ENCODE measurements around the gene CCL16.
A peak's percentile ranks its signal among the peaks of the same experiment; 100 is the strongest.

CCL16 gene

DNA sequence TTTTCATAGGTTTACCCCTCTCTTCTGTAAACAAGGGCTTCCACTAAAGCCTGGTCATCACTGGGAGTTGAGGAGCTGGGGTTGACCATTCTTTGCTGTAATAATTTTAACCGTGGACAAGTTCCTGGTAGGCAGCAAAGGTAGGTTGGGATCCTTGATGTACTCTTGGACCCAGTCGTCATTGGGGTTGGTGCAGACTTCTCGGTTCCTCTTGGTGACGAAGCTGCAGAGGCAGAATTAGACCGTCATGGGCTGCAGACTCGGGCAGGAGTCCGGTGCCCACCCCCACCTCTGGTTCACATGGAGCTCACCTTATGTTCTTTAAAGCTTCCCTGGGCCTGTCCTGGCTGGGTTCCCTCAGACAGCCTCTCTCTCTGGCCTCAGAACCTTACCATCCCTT lies 3.8 kb downstream of the CCL16 start:
- TF ChIP-seq, protein P1, sequence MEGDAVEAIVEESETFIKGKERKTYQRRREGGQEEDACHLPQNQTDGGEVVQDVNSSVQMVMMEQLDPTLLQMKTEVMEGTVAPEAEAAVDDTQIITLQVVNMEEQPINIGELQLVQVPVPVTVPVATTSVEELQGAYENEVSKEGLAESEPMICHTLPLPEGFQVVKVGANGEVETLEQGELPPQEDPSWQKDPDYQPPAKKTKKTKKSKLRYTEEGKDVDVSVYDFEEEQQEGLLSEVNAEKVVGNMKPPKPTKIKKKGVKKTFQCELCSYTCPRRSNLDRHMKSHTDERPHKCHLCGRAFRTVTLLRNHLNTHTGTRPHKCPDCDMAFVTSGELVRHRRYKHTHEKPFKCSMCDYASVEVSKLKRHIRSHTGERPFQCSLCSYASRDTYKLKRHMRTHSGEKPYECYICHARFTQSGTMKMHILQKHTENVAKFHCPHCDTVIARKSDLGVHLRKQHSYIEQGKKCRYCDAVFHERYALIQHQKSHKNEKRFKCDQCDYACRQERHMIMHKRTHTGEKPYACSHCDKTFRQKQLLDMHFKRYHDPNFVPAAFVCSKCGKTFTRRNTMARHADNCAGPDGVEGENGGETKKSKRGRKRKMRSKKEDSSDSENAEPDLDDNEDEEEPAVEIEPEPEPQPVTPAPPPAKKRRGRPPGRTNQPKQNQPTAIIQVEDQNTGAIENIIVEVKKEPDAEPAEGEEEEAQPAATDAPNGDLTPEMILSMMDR (IDR thresholded peaks at IDR 0.05; ENCODE audit: low read depth, low read length, missing control alignments), result no peak
- DNase-seq (ENCODE audit: extremely low read depth, low read depth), result no peak
- no peak overlapping the region for H3K4me3 ChIP-seq (replicated peaks; ENCODE audit: low read depth, low read length)

DNA sequence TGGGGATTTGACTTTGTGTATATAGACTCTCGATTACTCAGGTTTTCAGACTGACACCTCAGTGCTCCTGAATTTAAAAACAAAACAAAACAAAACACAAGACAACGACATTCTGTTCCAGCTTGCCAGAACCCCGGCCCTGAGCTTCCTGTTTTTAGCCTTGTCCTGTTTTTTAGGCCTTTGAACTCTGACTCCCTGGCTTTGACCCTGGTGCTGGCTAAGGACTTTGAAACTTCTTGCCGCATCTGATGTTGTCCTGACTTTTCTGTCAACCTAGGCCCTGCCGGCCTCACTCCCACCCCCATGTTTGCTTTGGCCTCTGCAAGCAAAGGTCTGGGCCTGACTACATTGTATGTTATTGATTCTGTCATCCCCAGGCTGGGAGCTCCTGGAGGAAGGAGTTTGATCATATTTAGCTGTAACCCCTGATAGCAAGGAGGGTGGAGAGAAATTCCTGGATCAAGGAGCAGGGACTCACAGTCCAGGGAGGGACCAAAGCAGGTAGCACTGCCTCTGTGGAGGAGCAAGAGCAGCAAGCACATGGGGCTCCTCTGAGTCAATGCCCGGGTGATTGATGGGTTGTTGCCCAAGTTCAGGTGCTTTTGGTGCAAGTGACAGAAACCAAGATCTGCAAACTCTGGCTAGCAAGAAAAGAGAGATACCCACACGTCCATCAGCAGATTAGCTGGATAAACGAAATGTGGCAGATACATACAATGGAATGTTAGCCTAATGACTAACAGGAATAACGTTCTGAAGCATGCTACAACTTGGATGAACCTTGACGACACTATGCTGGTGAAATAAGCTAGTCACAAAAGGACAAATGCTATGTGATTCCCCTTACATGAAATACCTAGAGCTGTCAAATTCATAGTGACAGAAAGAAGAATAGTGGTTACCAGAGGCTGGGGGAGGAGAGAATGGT lies 7.7 kb downstream of the CCL16 start:
- H3K4me3 ChIP-seq (replicated peaks; ENCODE audit: low read depth, low read length), result no peak overlapping the region
- TF ChIP-seq, protein P1 (IDR thresholded peaks at IDR 0.05; ENCODE audit: low read depth, low read length, missing control alignments), result no peak
- no peak for DNase-seq (ENCODE audit: extremely low read depth, low read depth)

DNA sequence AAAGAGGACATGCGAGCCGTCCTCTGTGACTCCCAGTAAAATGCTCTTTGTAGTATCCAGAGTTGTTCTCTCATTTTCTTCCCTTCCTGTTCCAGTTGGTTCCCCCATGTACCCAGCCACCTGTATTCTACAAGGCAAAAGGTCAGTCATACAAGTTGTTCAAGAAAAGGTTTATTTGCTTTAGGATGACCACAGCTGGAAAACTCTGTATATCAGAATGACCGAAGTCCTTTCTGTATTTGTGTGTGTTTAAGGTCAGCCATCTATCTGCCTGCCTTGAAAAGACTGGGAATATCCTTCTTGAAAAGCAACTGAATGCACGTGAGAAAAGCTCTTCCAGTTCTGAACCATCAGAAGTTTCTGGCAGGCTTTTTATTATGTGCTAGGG lies 8.4 kb downstream of the CCL16 start:
- TF ChIP-seq, protein P1 (IDR thresholded peaks at IDR 0.05; ENCODE audit: low read depth, low read length, missing control alignments), result no peak
- H3K4me3 ChIP-seq (replicated peaks; ENCODE audit: low read depth, low read length), result no peak overlapping the region
- no peak for DNase-seq (ENCODE audit: extremely low read depth, low read depth)

DNA sequence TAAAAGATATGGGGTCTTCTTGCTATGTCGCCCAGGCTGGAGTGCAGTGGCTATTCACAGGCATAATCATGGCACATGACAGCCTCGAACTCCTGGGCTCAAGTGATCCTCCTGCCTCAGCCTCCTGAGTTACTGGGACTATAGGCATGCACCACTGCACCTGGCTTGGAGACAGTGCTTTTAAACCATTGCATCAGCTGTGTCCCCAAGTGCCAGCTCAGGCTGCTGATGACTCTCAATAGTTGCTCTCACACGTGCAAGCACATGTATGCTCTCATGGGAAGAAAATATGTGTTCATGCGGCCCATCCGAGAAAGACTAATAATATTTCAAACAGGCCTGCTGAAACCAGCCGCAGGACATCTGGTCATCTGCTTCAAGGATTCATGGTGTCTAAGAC lies 8.8 kb downstream of the CCL16 start:
- no peak overlapping the region for H3K4me3 ChIP-seq (replicated peaks; ENCODE audit: low read depth, low read length)

DNA sequence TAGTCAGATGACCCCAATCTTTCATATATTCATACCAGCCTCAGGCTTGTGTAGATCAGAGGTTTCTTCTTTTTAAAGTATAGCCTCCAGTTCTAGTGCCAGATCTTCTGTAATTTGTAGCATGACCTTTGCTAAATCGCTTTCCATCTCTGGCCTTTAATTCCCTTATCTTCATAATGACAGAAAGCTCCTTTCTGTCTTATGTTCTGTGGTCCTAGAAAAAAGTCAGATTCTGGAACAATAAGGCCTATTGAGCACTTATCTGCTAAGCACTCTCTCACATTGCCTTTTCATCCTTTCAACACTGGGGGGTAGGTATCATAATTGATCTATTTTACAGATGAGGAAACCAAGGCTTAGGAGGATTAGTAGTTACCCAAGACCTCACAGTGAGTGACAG lies 9.2 kb downstream of the CCL16 start:
- DNase-seq (ENCODE audit: extremely low read depth, low read depth), result no peak
- TF ChIP-seq, protein P1 (IDR thresholded peaks at IDR 0.05; ENCODE audit: low read depth, low read length, missing control alignments), result no peak
- no peak overlapping the region for H3K4me3 ChIP-seq (replicated peaks; ENCODE audit: low read depth, low read length)

More for the DNA sequence above, 8.8 kb downstream of the CCL16 start:
- TF ChIP-seq, protein P1 (IDR thresholded peaks at IDR 0.05; ENCODE audit: low read depth, low read length, missing control alignments), result no peak
- DNase-seq (ENCODE audit: extremely low read depth, low read depth), result no peak

DNA sequence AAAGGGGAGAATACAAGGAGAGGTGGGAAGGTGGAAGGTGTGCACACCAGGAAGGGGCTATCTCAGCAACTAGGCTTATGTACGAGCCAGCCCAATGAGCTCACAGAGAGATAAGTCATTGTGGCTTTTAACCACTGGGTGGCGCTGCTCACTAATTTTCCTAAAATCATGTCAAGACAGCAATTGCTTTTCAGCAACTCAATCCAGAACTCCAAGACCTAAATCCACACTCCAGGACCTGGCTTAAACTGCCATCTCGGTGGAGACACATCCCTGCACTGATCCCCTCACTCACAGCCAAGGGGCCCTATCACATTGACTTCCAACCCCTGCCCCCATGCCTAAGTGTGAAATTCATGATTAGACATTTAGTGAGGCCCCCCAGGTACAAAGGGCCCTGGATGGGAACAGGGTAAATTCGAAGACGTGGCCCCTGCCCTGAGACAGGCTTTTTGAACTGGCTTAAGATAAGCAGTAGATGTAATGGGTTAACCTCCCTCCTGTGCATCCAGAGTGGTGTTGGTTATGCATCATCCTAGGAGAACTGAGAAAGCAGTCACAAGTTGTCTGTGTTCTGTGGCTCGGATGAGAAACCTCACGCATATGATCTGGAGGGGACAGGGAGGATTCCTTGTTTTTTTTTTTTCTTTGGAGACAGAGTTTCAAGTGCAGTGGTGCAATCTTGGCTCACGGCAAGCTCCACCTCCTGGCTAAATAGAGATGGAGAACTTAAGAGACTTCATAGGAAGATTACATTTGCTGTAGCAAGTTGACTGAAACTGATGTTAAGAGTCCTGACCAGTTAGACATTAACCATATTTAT lies 11.5 kb downstream of the CCL16 start:
- H3K4me3 ChIP-seq (replicated peaks; ENCODE audit: low read depth, low read length), result no peak overlapping the region
- DNase-seq (ENCODE audit: extremely low read depth, low read depth), result peak; percentile 53
- TF ChIP-seq, protein P1 (IDR thresholded peaks at IDR 0.05; ENCODE audit: low read depth, low read length, missing control alignments), result peak; percentile 78

Data from HFF-Myc (cell line).